ENCODE data around the gene SERPINF2. TPM values are rescaled to one million over a fixed set of nuclear protein-coding genes. Genes with fewer than 3 reads are reported as not detected.
"Not testable (repeated sequence)": the region's sequence is repeated elsewhere in the genome, so short reads cannot be mapped to it uniquely, and the experiment has no call there.

Gene SERPINF2
- polyA plus RNA-seq, 6 donors from 2014 or later, result 0.25 to 0.59 (median 0.40) TPM; not detected in 3

DNA sequence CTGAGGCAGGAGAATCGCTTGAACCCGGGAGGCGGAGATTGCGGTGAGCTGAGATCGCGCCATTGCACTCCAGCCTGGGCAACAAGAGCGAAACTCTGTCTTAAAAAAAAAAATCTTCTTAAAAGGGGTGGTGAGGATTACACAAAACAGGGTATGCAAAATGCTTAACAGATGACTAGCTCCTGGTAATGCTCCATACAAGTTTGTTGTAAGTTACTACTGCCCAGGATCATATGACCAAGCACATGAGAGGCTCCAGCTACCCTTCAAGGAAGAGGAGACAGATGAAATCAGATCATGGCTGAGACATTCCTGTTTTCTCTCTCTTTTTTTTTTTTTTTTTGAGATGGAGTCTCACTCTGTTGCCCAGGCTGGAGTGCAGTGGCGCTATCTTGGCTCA lies 20.6 kb upstream of the SERPINF2 start:
- DNase-seq; H3K27me3 Mint-ChIP-seq; ATAC-seq (ENCODE audit: low read depth in 2 of 2); H3K9me3 Mint-ChIP-seq; H3K36me3 Mint-ChIP-seq: not testable (repeated sequence)
- peak overlapping the region in 4 of 6 donors; percentile 94 to 97 (median 96) for H3K27ac Mint-ChIP-seq
- peaks cover 27 to 48% (median 28%) of the 10 kb centered on the region in 3 donors for H3K4me1 Mint-ChIP-seq
- peak overlapping the region in 1 of 8 donors; percentile 86 for H3K4me3 Mint-ChIP-seq

DNA sequence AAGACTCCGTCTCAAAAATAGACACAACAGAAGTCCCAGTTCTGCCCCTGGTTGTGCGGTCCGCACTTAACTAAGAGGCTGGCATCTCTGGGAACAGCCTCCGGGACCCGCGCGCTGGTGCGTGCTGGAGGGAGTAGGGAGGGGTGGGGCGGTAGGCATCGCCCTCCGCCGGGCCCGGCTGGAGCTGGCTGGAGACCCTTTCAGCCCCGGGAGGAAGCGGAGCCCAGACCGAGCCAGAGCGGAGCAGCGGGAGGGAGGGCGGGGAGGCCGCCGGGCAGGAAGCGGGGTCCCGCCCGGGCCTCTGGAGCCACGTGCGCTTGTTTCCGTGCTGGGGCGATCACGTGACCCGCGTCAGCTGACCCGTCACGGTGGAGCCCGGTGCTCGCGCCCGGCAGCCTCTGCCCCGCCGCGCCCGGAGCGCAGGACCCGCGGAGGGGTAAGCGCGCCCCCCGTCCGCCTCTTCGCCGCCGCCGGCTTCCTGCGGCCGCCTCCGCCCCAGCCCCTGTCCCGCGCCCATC lies 18.3 kb upstream of the SERPINF2 start, which contains the start of gene WDR81:
Gene WDR81 (plus strand): TSS at position 354 of the 518 bp plus-strand sequence. CDS start 256 bp downstream, outside the sequence.
- ATAC-seq (ENCODE audit: low read depth in 2 of 2), result peak; percentile 73 to 85
- Mint-ChIP-seq H3K9me3 (no peaks in the 10 kb centered on the region), H3K27ac (peak within 1 kb of the TSS in 5 of 6 donors; percentile 75 to 95 (median 91)), H3K27me3 (no peaks in the 10 kb centered on the region), H3K36me3 (peaks cover 0 to 4% of the 10 kb centered on the region in 2 donors), H3K4me3 (peak within 1 kb of the TSS; percentile 76 to 92 (median 84)), H3K4me1 (peaks cover 28 to 43% (median 29%) of the 10 kb centered on the region in 3 donors)
- peak; percentile 87 for DNase-seq

DNA sequence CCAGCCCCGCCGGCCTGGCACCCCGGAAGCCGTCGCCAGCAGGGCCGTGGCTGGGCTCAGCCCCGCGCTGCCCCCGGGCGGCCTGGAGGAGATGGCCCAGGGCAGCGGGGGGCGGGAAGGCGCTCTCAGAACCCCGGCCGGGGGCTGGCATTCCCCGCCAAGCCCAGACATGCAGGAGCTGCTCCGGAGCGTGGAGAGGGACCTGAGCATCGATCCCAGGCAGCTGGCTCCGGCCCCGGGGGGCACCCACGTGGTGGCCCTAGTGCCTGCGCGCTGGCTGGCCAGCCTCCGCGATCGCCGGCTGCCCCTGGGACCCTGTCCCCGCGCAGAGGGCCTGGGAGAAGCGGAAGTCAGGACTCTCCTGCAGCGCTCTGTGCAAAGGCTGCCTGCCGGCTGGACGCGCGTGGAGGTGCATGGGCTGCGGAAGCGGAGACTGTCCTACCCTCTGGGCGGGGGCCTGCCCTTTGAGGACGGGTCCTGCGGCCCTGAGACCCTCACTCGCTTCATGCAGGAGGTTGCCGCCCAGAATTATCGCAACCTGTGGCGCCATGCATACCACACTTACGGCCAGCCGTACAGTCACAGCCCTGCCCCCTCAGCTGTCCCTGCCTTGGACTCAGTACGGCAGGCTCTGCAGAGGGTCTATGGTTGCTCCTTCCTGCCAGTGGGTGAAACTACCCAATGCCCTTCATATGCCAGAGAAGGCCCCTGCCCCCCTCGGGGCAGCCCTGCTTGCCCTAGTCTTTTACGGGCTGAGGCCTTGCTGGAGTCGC lies 17.6 kb upstream of the SERPINF2 start:
- H3K4me3 Mint-ChIP-seq, result peak overlapping the region; percentile 76 to 92 (median 82)

DNA sequence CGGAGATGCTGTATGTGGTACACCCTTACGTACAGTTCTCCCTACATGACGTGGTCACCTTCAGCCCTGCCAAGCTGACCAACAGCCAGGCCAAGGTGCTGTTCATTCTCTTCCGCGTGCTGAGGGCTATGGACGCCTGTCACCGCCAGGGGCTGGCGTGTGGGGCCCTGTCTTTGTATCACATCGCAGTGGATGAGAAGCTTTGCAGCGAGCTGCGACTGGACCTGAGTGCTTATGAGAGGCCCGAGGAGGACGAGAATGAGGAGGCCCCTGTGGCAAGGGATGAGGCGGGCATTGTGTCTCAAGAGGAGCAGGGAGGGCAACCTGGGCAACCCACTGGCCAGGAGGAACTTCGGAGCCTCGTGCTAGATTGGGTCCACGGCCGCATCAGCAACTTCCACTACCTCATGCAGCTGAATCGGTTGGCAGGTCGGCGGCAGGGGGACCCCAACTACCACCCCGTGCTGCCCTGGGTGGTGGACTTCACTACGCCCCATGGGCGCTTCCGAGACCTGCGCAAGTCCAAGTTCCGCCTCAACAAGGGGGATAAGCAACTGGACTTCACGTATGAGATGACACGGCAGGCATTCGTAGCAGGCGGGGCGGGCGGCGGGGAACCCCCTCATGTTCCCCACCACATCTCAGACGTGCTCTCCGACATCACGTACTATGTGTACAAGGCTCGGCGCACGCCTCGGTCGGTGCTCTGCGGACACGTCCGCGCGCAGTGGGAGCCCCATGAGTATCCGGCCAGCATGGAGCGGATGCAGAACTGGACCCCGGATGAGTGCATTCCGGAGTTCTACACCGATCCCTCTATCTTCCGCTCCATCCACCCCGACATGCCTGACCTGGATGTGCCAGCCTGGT lies 16.8 kb upstream of the SERPINF2 start:
- H3K27ac Mint-ChIP-seq, result peak overlapping the region in 5 of 6 donors; percentile 30 to 91 (median 78)
- no peaks in the 10 kb centered on the region for H3K27me3 Mint-ChIP-seq
- peaks cover 33 to 39% (median 34%) of the 10 kb centered on the region in 3 donors for H3K4me1 Mint-ChIP-seq
- DNase-seq (no peak), ATAC-seq (ENCODE audit: low read depth in 2 of 2) (no peak)
- H3K36me3 Mint-ChIP-seq, result peaks cover 0 to 11% of the 10 kb centered on the region in 2 donors
- peak overlapping the region; percentile 76 to 92 (median 82) for H3K4me3 Mint-ChIP-seq
- no peaks in the 10 kb centered on the region for H3K9me3 Mint-ChIP-seq

More for the DNA sequence above, 17.6 kb upstream of the SERPINF2 start:
- H3K27me3 Mint-ChIP-seq, result no peaks in the 10 kb centered on the region
- no peaks in the 10 kb centered on the region for H3K9me3 Mint-ChIP-seq
- no peak for DNase-seq
- H3K36me3 Mint-ChIP-seq, result peaks cover 0 to 10% of the 10 kb centered on the region in 2 donors
- ATAC-seq (ENCODE audit: low read depth in 2 of 2), result peak; percentile 37 to 39
- peaks cover 34 to 47% (median 35%) of the 10 kb centered on the region in 3 donors for H3K4me1 Mint-ChIP-seq
- peak overlapping the region in 4 of 6 donors; percentile 75 to 91 (median 82) for H3K27ac Mint-ChIP-seq

DNA sequence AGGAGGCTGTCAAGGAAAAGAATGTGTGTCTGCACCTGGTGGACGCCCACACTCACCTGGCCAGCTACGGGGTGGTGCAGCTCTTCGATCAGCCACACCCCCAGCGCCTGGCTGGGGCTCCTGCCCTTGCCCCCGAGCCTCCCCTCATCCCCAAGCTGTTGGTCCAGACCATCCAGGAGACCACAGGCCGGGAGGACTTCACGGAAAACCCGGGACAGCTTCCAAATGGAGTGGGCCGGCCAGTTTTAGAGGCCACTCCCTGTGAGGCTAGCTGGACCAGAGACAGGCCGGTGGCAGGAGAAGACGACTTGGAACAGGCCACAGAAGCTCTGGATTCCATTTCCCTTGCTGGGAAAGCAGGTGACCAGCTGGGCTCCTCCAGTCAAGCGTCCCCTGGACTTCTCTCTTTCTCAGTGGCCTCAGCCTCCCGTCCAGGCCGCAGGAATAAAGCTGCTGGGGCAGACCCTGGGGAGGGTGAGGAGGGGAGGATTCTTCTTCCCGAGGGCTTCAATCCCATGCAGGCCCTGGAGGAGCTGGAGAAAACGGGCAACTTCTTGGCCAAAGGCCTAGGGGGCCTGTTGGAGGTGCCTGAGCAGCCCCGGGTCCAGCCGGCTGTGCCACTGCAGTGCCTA lies 15.9 kb upstream of the SERPINF2 start:
- ATAC-seq (ENCODE audit: low read depth in 2 of 2), result no peak
- H3K27me3 Mint-ChIP-seq, result no peaks in the 10 kb centered on the region
- DNase-seq, result no peak
- H3K4me1 Mint-ChIP-seq, result peaks cover 32 to 37% (median 34%) of the 10 kb centered on the region in 3 donors
- H3K4me3 Mint-ChIP-seq, result no peak overlapping the region
- H3K9me3 Mint-ChIP-seq, result no peaks in the 10 kb centered on the region
- H3K27ac Mint-ChIP-seq, result peak overlapping the region in 1 of 6 donors; percentile 30
- peaks cover 0 to 11% of the 10 kb centered on the region in 2 donors for H3K36me3 Mint-ChIP-seq

DNA sequence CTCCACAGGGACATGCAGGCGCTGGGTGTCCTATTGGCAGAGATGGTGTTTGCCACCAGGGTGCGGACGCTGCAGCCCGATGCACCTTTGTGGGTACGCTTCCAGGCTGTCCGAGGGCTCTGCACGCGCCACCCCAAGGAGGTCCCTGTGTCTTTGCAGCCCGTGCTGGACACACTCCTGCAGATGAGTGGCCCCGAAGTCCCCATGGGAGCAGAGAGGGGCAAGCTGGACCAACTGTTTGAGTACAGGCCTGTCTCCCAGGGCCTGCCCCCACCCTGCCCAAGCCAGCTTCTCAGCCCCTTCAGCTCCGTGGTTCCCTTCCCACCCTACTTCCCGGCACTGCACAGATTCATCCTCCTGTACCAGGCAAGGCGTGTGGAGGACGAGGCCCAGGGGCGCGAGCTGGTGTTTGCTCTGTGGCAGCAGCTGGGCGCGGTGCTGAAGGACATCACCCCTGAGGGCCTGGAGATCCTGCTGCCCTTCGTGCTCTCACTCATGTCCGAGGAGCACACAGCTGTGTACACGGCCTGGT lies 15.3 kb upstream of the SERPINF2 start:
- Mint-ChIP-seq H3K27ac (no peak overlapping the region), H3K36me3 (peaks cover 0 to 11% of the 10 kb centered on the region in 2 donors), H3K4me1 (peaks cover 32 to 39% (median 37%) of the 10 kb centered on the region in 3 donors), H3K4me3 (peak overlapping the region in 1 of 8 donors; percentile 57), H3K27me3 (no peaks in the 10 kb centered on the region), H3K9me3 (no peaks in the 10 kb centered on the region)
- DNase-seq, result no peak
- no peak for ATAC-seq (ENCODE audit: low read depth in 2 of 2)

GRCh38 chr17:1727876-1728630 lies 14.6 kb upstream of the SERPINF2 start:
- Mint-ChIP-seq H3K9me3 (no peaks in the 10 kb centered on the region), H3K27ac (peak overlapping the region in 1 of 6 donors; percentile 23), H3K4me1 (peaks cover 34 to 38% (median 37%) of the 10 kb centered on the region in 3 donors), H3K27me3 (no peaks in the 10 kb centered on the region), H3K36me3 (peaks cover 0 to 11% of the 10 kb centered on the region in 2 donors), H3K4me3 (peak overlapping the region in 2 of 8 donors; percentile 35 to 57)
- DNase-seq (no peak), ATAC-seq (ENCODE audit: low read depth in 2 of 2) (no peak)

- ATAC-seq (ENCODE audit: low read depth in 2 of 2) (no peak), DNase-seq (no peak)
- no peaks in the 10 kb centered on the region for H3K9me3 Mint-ChIP-seq
- H3K4me3 Mint-ChIP-seq, result no peak overlapping the region
- no peaks in the 10 kb centered on the region for H3K27me3 Mint-ChIP-seq
- peaks cover 39 to 47% (median 39%) of the 10 kb centered on the region in 3 donors for H3K4me1 Mint-ChIP-seq
- H3K27ac Mint-ChIP-seq, result peak overlapping the region in 3 of 6 donors; percentile 48 to 79 (median 53)
- peaks cover 4 to 18% of the 10 kb centered on the region in 2 donors for H3K36me3 Mint-ChIP-seq
These were observed 12.7 kb upstream of the SERPINF2 start for GRCh38 chr17:1729966-1730325.

GRCh38 chr17:1730326-1731193 lies 12.1 kb upstream of the SERPINF2 start:
- DNase-seq (no peak), ATAC-seq (ENCODE audit: low read depth in 2 of 2) (no peak)
- no peaks in the 10 kb centered on the region for H3K27me3 Mint-ChIP-seq
- peaks cover 4 to 18% of the 10 kb centered on the region in 2 donors for H3K36me3 Mint-ChIP-seq
- H3K4me3 Mint-ChIP-seq, result no peak overlapping the region
- H3K9me3 Mint-ChIP-seq, result no peaks in the 10 kb centered on the region
- peaks cover 35 to 43% (median 35%) of the 10 kb centered on the region in 3 donors for H3K4me1 Mint-ChIP-seq
- H3K27ac Mint-ChIP-seq, result no peak overlapping the region

GRCh38 chr17:1731194-1731506 lies 11.5 kb upstream of the SERPINF2 start:
- Mint-ChIP-seq H3K36me3 (peaks cover 4 to 18% of the 10 kb centered on the region in 2 donors), H3K4me3 (no peak overlapping the region), H3K27ac (peak overlapping the region in 1 of 6 donors; percentile 47), H3K4me1 (peaks cover 31 to 39% (median 32%) of the 10 kb centered on the region in 3 donors), H3K27me3 (no peaks in the 10 kb centered on the region), H3K9me3 (no peaks in the 10 kb centered on the region)
- ATAC-seq (ENCODE audit: low read depth in 2 of 2) (no peak), DNase-seq (no peak)

DNA sequence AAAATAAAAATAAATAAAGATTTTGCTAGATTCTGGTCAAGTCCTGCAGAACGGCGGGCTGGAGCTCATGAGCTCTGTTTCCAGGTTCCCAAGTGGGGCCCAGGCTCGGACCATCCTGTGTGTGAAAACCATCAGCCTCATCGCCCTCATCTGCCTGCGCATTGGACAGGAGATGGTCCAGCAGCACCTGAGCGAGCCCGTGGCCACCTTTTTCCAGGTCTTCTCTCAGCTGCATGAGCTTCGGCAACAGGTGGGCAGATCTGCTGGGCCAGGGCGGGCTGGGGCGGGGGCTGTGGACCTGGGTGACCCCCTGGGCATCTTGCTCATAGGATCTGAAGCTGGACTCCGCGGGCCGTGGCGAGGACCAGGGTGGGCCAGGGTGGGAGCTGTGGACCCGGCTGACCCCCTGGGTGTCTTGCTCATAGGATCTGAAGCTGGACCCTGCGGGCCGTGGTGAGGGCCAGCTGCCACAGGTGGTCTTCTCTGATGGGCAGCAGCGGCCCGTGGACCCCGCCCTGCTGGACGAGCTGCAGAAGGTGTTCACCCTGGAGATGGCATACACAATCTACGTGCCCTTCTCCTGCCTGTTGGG lies 10.3 kb upstream of the SERPINF2 start:
- ATAC-seq (ENCODE audit: low read depth in 2 of 2) (no peak), DNase-seq (no peak)
- Mint-ChIP-seq H3K36me3 (peaks cover 4 to 18% of the 10 kb centered on the region in 2 donors), H3K27ac (peak overlapping the region in 5 of 6 donors; percentile 75 to 92 (median 89)), H3K4me1 (peaks cover 31 to 39% (median 32%) of the 10 kb centered on the region in 3 donors), H3K27me3 (no peaks in the 10 kb centered on the region), H3K4me3 (peak overlapping the region in 2 of 8 donors; percentile 43 to 59), H3K9me3 (no peaks in the 10 kb centered on the region)
